Endothelial cell of umbilical vein (primary cell): Measurements from ENCODE around the gene COL18A1. TPM values are rescaled to one million over a fixed set of nuclear protein-coding genes. Genes with fewer than 3 reads are reported as not detected.
A peak's percentile ranks its signal among the peaks of the same experiment; 100 is the strongest.

Source experiments
- BruUV-seq: library from RNA; stranded (reverse); fragments of 400-500 nt; replicated peaks from 2 replicates; lab custom pipeline; 2021; lab: Mats Ljungman, UMichigan
- CTCF ChIA-PET: fragments of 300-600, 350-600 bp; sonication (Branson Sonifier 250); formaldehyde crosslinking; loops from one replicate; lab custom pipeline; 2021; ENCODE audit warnings: antibody characterized with exemption, inconsistent platforms; lab: Charles Lee
- POLR2A ChIA-PET: fragments of 300-600, 350-600 bp; sonication (Branson Sonifier 250); formaldehyde crosslinking; loops from one replicate; lab custom pipeline; 2021; ENCODE audit warnings: antibody characterized with exemption, inconsistent platforms; lab: Charles Lee
- DNase-seq: peaks from one replicate; pipeline ENCODE4 v3.0.0-alpha.2; 2011; ENCODE audit warnings: low read depth, low spot score
- FAIRE-seq: peaks from 2 replicates; lab custom pipeline; 2011; peaks lifted over from hg19 to GRCh38; lab: Jason Lieb, UNC
- H2AFZ ChIP-seq: 2 replicates; pipeline ENCODE4 v1.6.0; 2012; ENCODE audit warnings: low read depth, low read length, control low read depth, inconsistent platforms
- H3K27ac ChIP-seq: 2 replicates; pipeline ENCODE4 v1.5.1; 2011; ENCODE audit warnings: low read depth, mild to moderate bottlenecking, control low read depth, low read length, moderate library complexity; ENCODE audit not compliant: insufficient read depth
- H3K27me3 ChIP-seq, 2 experiments: 2 replicates each; pipeline versions ENCODE4 v1.6.0 to v1.6.1; 2011; ENCODE audit warnings: low read length in 2 of 2, mixed read lengths in 1 of 2; ENCODE audit not compliant: control insufficient read depth in 2 of 2, insufficient read depth in 2 of 2
- H3K36me3 ChIP-seq, 2 experiments: 2 replicates in 1 of 2; 3 replicates in 1 of 2; pipeline ENCODE4 v1.5.1; 2011; ENCODE audit warnings: low read length in 2 of 2, mild to moderate bottlenecking in 1 of 2, moderate library complexity in 1 of 2; ENCODE audit not compliant: control insufficient read depth in 2 of 2, insufficient read depth in 2 of 2; ENCODE audit errors: extremely low read depth in 1 of 2
- H3K4me1 ChIP-seq: 3 replicates; pipeline ENCODE4 v1.5.1; 2011; ENCODE audit warnings: mild to moderate bottlenecking, low read length; ENCODE audit not compliant: control insufficient read depth, insufficient read depth; ENCODE audit errors: extremely low read depth
- H3K4me2 ChIP-seq: 2 replicates; pipeline ENCODE4 v1.6.1; 2011; ENCODE audit warnings: low read length, control low read depth, mixed read lengths; ENCODE audit not compliant: insufficient read depth
- H3K4me3 ChIP-seq, 3 experiments: fragments of 200-600 bp in 1 of 3; sonication (generic), shearing (Covaris generic) in 1 of 3; replicated peaks in 1 of 3; 2 replicates each; pipeline ENCODE4 v1.5.1; 2011 to 2016; ENCODE audit warnings: control low read depth in 3 of 3, low read length in 3 of 3, mild to moderate bottlenecking in 2 of 3, inconsistent platforms in 1 of 3, low read depth in 1 of 3, moderate library complexity in 1 of 3; ENCODE audit not compliant: insufficient read depth in 1 of 3
- H3K79me2 ChIP-seq: 2 replicates; pipeline ENCODE4 v1.6.0; 2012; ENCODE audit warnings: low read length, inconsistent platforms; ENCODE audit not compliant: control insufficient read depth, insufficient read depth
- H3K9ac ChIP-seq: replicated peaks from 2 replicates; pipeline ENCODE3; 2011; ENCODE audit warnings: low read length, control low read depth; ENCODE audit not compliant: insufficient read depth; ENCODE audit errors: extremely low read depth
- H3K9me1 ChIP-seq: replicated peaks from 3 replicates; pipeline ENCODE4 v1.6.0; 2011; ENCODE audit warnings: mild to moderate bottlenecking, low read length; ENCODE audit not compliant: control insufficient read depth, insufficient read depth; ENCODE audit errors: extremely low read depth
- H3K9me3 ChIP-seq: replicated peaks from 2 replicates; pipeline ENCODE4 v1.5.1; 2012; ENCODE audit warnings: low read length, inconsistent platforms; ENCODE audit not compliant: control insufficient read depth, insufficient read depth
- H4K20me1 ChIP-seq: replicated peaks from 2 replicates; pipeline ENCODE3; 2011; ENCODE audit warnings: mild to moderate bottlenecking, low read length; ENCODE audit not compliant: control insufficient read depth, insufficient read depth; ENCODE audit errors: extremely low read depth
- EZH2 ChIP-seq: IDR thresholded peaks from 2 replicates; pipeline ENCODE4 v1.6.1; 2012; ENCODE audit warnings: borderline replicate concordance, low read depth, mild to moderate bottlenecking, moderate library complexity, low read length, inconsistent platforms; ENCODE audit not compliant: severe bottlenecking
- FOS ChIP-seq: IDR thresholded peaks from 2 replicates; pipeline ENCODE4 v1.6.1; 2011; ENCODE audit warnings: mild to moderate bottlenecking, low read length, moderate library complexity, borderline replicate concordance; ENCODE audit not compliant: insufficient read depth
- GATA2 ChIP-seq: IDR thresholded peaks from 2 replicates; pipeline ENCODE4 v1.7.0; 2011; ENCODE audit warnings: low read depth, mild to moderate bottlenecking, moderate library complexity, mixed read lengths, low read length; ENCODE audit not compliant: insufficient read length, insufficient read depth
- JUN ChIP-seq: IDR thresholded peaks from 2 replicates; pipeline ENCODE4 v1.6.1; 2011; ENCODE audit warnings: borderline replicate concordance, low read depth; ENCODE audit not compliant: insufficient read length, insufficient read depth
- MYC ChIP-seq: IDR thresholded peaks from one replicate; pipeline ENCODE4 v1.6.1; 2011; ENCODE audit warnings: mild to moderate bottlenecking, low read depth, low read length
- POLR2A ChIP-seq: IDR thresholded peaks from 2 replicates; pipeline ENCODE4 v1.6.1; 2012; ENCODE audit warnings: low read depth, mild to moderate bottlenecking, control low read depth, low read length
- POLR2AphosphoS5 ChIP-seq: IDR thresholded peaks from 2 replicates; pipeline ENCODE4 v1.6.1; 2012; ENCODE audit warnings: low read depth, mild to moderate bottlenecking, control low read depth, low read length, moderate library complexity; ENCODE audit not compliant: insufficient read depth
- dilution Hi-C: fragments of 300-500 bp; cut with MboI; formaldehyde crosslinking; loops from one replicate; pipeline ENCODE4 v1.15.0; 2019; ENCODE audit warnings: low sequenced_read_pairs; ENCODE audit not compliant: extremely low pct_ligation_motif_present
- intact Hi-C: fragments of 100-400 bp; cut with micrococcal nuclease; formaldehyde crosslinking; loops from one replicate; pipeline ENCODE4 v1.10.0; 2022
- polyA plus RNA-seq, 4 experiments: library from polyadenylated mRNA; depleted of rRNA in 3 of 4; stranded (reverse) in 3 of 4; unstranded in 1 of 4; fragments of >200 nt; gene quantifications; 2 replicates each; pipeline versions ENCODE4 v1.2.1 to v1.2.3, GENCODE V29; 2011 to 2012; ENCODE audit warnings: missing spikeins in 1 of 4
- total RNA-seq: library from RNA; stranded (reverse); gene quantifications from 2 replicates; pipeline ENCODE4 v1.2.3, GENCODE V29; 2021
- TF ChIP-seq, protein P1 (sequence below): IDR thresholded peaks from 2 replicates; pipeline ENCODE4 v1.6.1; 2011; ENCODE audit not compliant: insufficient read depth, insufficient read length
- TF ChIP-seq, protein P2 (sequence below), 2 donors: IDR thresholded peaks; 1 replicate in 1 of 2; 2 replicates in 1 of 2; pipeline ENCODE4 v1.5.1; 2011; ENCODE audit warnings: low read length in 2 of 2, mild to moderate bottlenecking in 2 of 2, moderate library complexity in 2 of 2, control low read depth in 1 of 2, inconsistent platforms in 1 of 2, low read depth in 1 of 2; ENCODE audit not compliant: insufficient read depth in 1 of 2; ENCODE audit errors: extremely low read depth in 1 of 2

COL18A1 gene
- total and polyA plus RNA-seq, 2 donors (not counting 3 experiments of a cell fraction or from before 2014, with no cell fraction given) = 198 to 252 TPM

DNA sequence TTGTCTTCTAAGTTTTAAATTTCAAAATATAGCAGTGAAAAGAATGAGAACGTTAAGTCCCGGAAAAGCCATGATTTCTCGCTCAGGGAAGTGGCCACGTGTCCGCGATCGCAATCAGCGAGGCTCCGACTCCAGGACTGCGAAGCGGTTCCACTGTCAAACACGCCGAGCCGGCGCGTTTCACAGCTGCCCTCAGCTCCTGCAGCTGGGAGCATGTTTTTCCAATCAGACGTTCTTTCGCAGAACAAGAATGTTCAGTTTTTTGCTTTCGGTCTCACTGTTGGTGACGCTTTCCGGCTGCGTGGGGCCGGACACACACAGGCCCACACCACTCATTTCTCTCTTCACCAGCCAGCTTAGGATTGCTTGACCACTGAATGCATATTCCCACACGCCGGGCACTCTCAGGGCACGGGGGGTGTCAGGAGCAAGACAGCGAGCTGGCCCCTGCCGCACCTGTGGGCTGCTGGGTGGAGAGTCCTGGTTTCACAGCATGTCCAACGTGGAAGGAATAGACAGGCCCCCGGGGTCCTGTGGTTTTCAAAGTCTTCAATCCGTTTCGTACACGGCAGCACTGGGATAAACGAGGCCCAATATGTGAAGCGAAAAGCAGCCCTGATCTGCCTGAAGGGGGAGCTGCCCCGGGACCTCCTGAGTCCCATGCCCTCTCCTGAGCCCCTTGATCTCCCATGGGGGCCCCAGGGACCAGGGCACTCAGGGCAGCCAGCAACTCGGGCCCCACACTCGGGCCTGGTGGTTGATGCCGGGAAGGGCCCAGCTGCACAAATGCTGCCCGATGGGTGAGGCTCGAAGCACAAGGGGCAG is 47.3 kb upstream of the COL18A1 start:
- ChIA-PET CTCF (interaction anchor here (1.2 to 2.3 kb wide), 3 partner anchors 10 to 49 kb away, joined by 3 to 8 read pairs (median 5); no protein-coding TSS in a partner anchor), POLR2A (no interaction called here)
- FAIRE-seq = no peak
- Histone ChIP-seq H3K79me2 (no peaks in the 10 kb centered on the region), H3K4me2 (no peak overlapping the region), H3K27me3 (no peaks in the 10 kb centered on the region), H3K4me3 (no peak overlapping the region), H3K36me3 (no peaks in the 10 kb centered on the region), H2AFZ (peak overlapping the region; percentile 35), H3K4me1 (peaks cover 5% of the 10 kb centered on the region), H3K27ac (no peak overlapping the region), H3K9me3 (no peaks in the 10 kb centered on the region), H4K20me1 (no peaks in the 10 kb centered on the region), H3K9ac (no peak overlapping the region), H3K9me1 (no peaks in the 10 kb centered on the region)
- no TSS peak for BruUV-seq
- TF ChIP-seq, protein P1, sequence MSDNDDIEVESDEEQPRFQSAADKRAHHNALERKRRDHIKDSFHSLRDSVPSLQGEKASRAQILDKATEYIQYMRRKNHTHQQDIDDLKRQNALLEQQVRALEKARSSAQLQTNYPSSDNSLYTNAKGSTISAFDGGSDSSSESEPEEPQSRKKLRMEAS = peak; percentile 41
- TF ChIP-seq, protein P2, sequence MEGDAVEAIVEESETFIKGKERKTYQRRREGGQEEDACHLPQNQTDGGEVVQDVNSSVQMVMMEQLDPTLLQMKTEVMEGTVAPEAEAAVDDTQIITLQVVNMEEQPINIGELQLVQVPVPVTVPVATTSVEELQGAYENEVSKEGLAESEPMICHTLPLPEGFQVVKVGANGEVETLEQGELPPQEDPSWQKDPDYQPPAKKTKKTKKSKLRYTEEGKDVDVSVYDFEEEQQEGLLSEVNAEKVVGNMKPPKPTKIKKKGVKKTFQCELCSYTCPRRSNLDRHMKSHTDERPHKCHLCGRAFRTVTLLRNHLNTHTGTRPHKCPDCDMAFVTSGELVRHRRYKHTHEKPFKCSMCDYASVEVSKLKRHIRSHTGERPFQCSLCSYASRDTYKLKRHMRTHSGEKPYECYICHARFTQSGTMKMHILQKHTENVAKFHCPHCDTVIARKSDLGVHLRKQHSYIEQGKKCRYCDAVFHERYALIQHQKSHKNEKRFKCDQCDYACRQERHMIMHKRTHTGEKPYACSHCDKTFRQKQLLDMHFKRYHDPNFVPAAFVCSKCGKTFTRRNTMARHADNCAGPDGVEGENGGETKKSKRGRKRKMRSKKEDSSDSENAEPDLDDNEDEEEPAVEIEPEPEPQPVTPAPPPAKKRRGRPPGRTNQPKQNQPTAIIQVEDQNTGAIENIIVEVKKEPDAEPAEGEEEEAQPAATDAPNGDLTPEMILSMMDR (IDR thresholded peaks at IDR 0.05; ENCODE audit: extremely low read depth in 1 of 2, insufficient read depth in 1 of 2, low read depth in 1 of 2, low read length in 2 of 2) = no peak
- intact Hi-C loops (no loop called here), dilution Hi-C loops (no loop called here)
- no peak for DNase-seq

GRCh38 chr21:45358261-45358670 is 46.7 kb upstream of the COL18A1 start:
- no peak for FAIRE-seq
- Histone ChIP-seq H3K9me3 (no peaks in the 10 kb centered on the region), H3K4me2 (no peak overlapping the region), H3K4me1 (peaks cover 6% of the 10 kb centered on the region), H3K36me3 (no peaks in the 10 kb centered on the region), H3K27me3 (no peaks in the 10 kb centered on the region), H3K79me2 (no peaks in the 10 kb centered on the region), H3K9me1 (no peaks in the 10 kb centered on the region), H3K27ac (no peak overlapping the region), H2AFZ (no peak overlapping the region), H3K4me3 (no peak overlapping the region), H3K9ac (no peak overlapping the region), H4K20me1 (no peaks in the 10 kb centered on the region)
- CTCF ChIA-PET = interaction anchor here (1.2 to 2.3 kb wide), 3 partner anchors 11 to 49 kb away, joined by 3 to 8 read pairs (median 5); no protein-coding TSS in a partner anchor
- DNase-seq = no peak
- POLR2A ChIA-PET = no interaction called here
- no TSS peak for BruUV-seq
- dilution Hi-C loops = no loop called here
- TF ChIP-seq, protein P2 (IDR thresholded peaks at IDR 0.05; ENCODE audit: extremely low read depth in 1 of 2, insufficient read depth in 1 of 2, low read depth in 1 of 2, low read length in 2 of 2) = no peak
- no peak for TF ChIP-seq GATA2
- no peak for TF ChIP-seq MYC
- no peak for TF ChIP-seq POLR2AphosphoS5
- TF ChIP-seq POLR2A = no peak
- TF ChIP-seq EZH2 = no peak
- TF ChIP-seq, protein P1 = no peak
- no peak for TF ChIP-seq FOS
- TF ChIP-seq JUN = no peak
- intact Hi-C loops = no loop called here
